B cell (primary cell): Measurements from ENCODE around the gene USP21. TPM values are rescaled to one million over a fixed set of nuclear protein-coding genes. Genes with fewer than 3 reads are reported as not detected.

Experiments
- ATAC-seq: fragments of 200-7000 bp; cut with Tn5 transposase; one replicate; pipeline ENCODE4 v1.10.0; 2021; ENCODE audit warnings: low read depth, mild to moderate bottlenecking, moderate number of reproducible peaks, moderate library complexity
- CTCF ChIA-PET: fragments of 350-600 bp; sonication (Branson Sonifier 250); formaldehyde crosslinking; loops from one replicate; lab custom pipeline; 2021; ENCODE audit warnings: antibody characterized with exemption, inconsistent platforms; lab: Charles Lee
- POLR2A ChIA-PET: fragments of 350-600 bp; sonication (Branson Sonifier 250); formaldehyde crosslinking; loops from one replicate; lab custom pipeline; 2021; ENCODE audit warnings: antibody characterized with exemption; lab: Charles Lee
- DNase-seq: peaks from one replicate; pipeline ENCODE4 v3.0.0; 2013
- H2AFZ ChIP-seq: 2 replicates; pipeline ENCODE4 v1.6.1; 2012; ENCODE audit warnings: mild to moderate bottlenecking, low read depth, low read length; ENCODE audit not compliant: insufficient read depth, poor library complexity, severe bottlenecking
- H3K27ac ChIP-seq, 2 donors: 1 replicate in 1 of 2; 2 replicates in 1 of 2; pipeline ENCODE4 v1.5.1; 2012 to 2013; ENCODE audit warnings: low read length in 2 of 2, mild to moderate bottlenecking in 2 of 2, moderate library complexity in 1 of 2
- H3K27me3 ChIP-seq, 4 experiments: fragments of 200-600 bp in 1 of 4; sonication (generic) in 1 of 4; replicated peaks in 1 of 4; 1 replicate in 2 of 4; 2 replicates in 2 of 4; pipeline versions ENCODE4 v1.6.1 to v1.7.0; 2013 to 2016; ENCODE audit warnings: low read length in 3 of 4, mild to moderate bottlenecking in 2 of 4, mixed read lengths in 1 of 4, moderate library complexity in 1 of 4; ENCODE audit not compliant: insufficient read depth in 4 of 4, control insufficient read depth in 3 of 4; ENCODE audit errors: control extremely low read depth in 1 of 4
- H3K36me3 ChIP-seq, 2 experiments: replicated peaks in 1 of 2; 1 replicate in 1 of 2; 2 replicates in 1 of 2; pipeline versions ENCODE4 v1.6.1 to v1.7.1; 2013; ENCODE audit warnings: low read length in 1 of 2; ENCODE audit not compliant: insufficient read depth in 2 of 2, control insufficient read depth in 1 of 2; ENCODE audit errors: control extremely low read depth in 1 of 2, extremely low read depth in 1 of 2
- H3K4me1 ChIP-seq, 2 donors: fragments of 200-600 bp in 1 of 2; sonication (generic) in 1 of 2; 1 replicate in 1 of 2; 2 replicates in 1 of 2; pipeline versions ENCODE4 v1.5.1 to v1.6.1; 2013 to 2017; ENCODE audit warnings: low read length in 2 of 2; ENCODE audit not compliant: control insufficient read depth in 2 of 2, insufficient read depth in 2 of 2
- H3K4me2 ChIP-seq: replicated peaks from 2 replicates; pipeline ENCODE3; 2012; ENCODE audit warnings: mild to moderate bottlenecking, low read depth, low read length; ENCODE audit not compliant: poor library complexity, severe bottlenecking
- H3K4me3 ChIP-seq, 5 experiments: fragments of 200-600 bp in 1 of 5; sonication (generic) in 1 of 5; 1 replicate in 3 of 5; 2 replicates in 2 of 5; pipeline versions ENCODE4 v1.5.1 to v1.7.0; 2011 to 2016; ENCODE audit warnings: low read length in 4 of 5, mild to moderate bottlenecking in 4 of 5, low read depth in 2 of 5, control low read depth in 1 of 5, moderate library complexity in 1 of 5; ENCODE audit not compliant: insufficient read depth in 1 of 5; ENCODE audit errors: control extremely low read depth in 1 of 5, extremely low read depth in 1 of 5
- H3K79me2 ChIP-seq: fragments of 200-600 bp; sonication (generic); one replicate; pipeline ENCODE4 v1.6.0; 2016; ENCODE audit warnings: low read length; ENCODE audit not compliant: control insufficient read depth, insufficient read depth
- H3K9ac ChIP-seq: fragments of 200-600 bp; sonication (generic); 2 replicates; pipeline ENCODE4 v1.6.1; 2017; ENCODE audit warnings: mild to moderate bottlenecking, low read length, moderate library complexity
- H3K9me3 ChIP-seq, 3 donors: one replicate each; pipeline versions ENCODE4 v1.6.1 to v1.7.1; 2013; ENCODE audit warnings: low read length in 2 of 3; ENCODE audit not compliant: control insufficient read depth in 2 of 3, insufficient read depth in 1 of 3; ENCODE audit errors: control extremely low read depth in 1 of 3
- H4K20me1 ChIP-seq: 2 replicates; pipeline ENCODE4 v1.6.0; 2012; ENCODE audit warnings: mild to moderate bottlenecking, low read length; ENCODE audit not compliant: insufficient read depth, control insufficient read depth, poor library complexity, severe bottlenecking
- H3K27ac Mint-ChIP-seq: one replicate; pipeline ENCODE4 v1.8.0; 2021; ENCODE audit warnings: mixed read lengths
- H3K27me3 Mint-ChIP-seq: one replicate; pipeline ENCODE4 v1.8.0; 2021; ENCODE audit warnings: mixed read lengths
- H3K4me1 Mint-ChIP-seq: one replicate; pipeline ENCODE4 v1.8.0; 2021; ENCODE audit warnings: mixed read lengths
- H3K4me3 Mint-ChIP-seq: one replicate; pipeline ENCODE4 v1.8.0; 2021; ENCODE audit warnings: mixed read lengths
- H3K9me3 Mint-ChIP-seq: one replicate; pipeline ENCODE4 v1.8.0; 2022; ENCODE audit warnings: mixed read lengths; ENCODE audit not compliant: insufficient read depth
- EZH2 ChIP-seq: IDR thresholded peaks from 2 replicates; pipeline ENCODE4 v1.6.1; 2012; ENCODE audit warnings: borderline replicate concordance, low read depth, mild to moderate bottlenecking, moderate library complexity, low read length; ENCODE audit not compliant: insufficient read depth, poor library complexity, severe bottlenecking
- WGBS: methylation state at CpG from one replicate; pipeline ENCODE4 v1.1.5; 2013; ENCODE audit warnings: missing lambda C conversion rate; ENCODE audit not compliant: insufficient coverage; 5-methylcytosine and 5-hydroxymethylcytosine counted together
- intact Hi-C: fragments of 100-400 bp; cut with micrococcal nuclease; formaldehyde crosslinking; loops from one replicate; pipeline ENCODE4 v1.10.0; 2022
- polyA plus RNA-seq: library from polyadenylated mRNA; depleted of rRNA; stranded (reverse); fragments of >200 nt; gene quantifications from 2 replicates; pipeline ENCODE4 v1.2.3, GENCODE V29; 2012
- total RNA-seq, 2 donors: library from RNA; stranded (reverse); fragments of 120-200 nt in 1 of 2; gene quantifications; 1 replicate in 1 of 2; 2 replicates in 1 of 2; pipeline versions ENCODE4 v1.2.3 to v1.2.4, GENCODE V29; 2013 to 2022
- TF ChIP-seq, protein P1 (sequence below): fragments of 200-600 bp; IDR thresholded peaks from one replicate; pipeline ENCODE4 v1.8.0; 2022; ENCODE audit warnings: antibody characterized with exemption, mild to moderate bottlenecking

The USP21 gene
- total and polyA plus RNA-seq, 2 donors (not counting 1 experiment from before 2014, with no cell fraction given), result 53.3 to 81.6 TPM

DNA sequence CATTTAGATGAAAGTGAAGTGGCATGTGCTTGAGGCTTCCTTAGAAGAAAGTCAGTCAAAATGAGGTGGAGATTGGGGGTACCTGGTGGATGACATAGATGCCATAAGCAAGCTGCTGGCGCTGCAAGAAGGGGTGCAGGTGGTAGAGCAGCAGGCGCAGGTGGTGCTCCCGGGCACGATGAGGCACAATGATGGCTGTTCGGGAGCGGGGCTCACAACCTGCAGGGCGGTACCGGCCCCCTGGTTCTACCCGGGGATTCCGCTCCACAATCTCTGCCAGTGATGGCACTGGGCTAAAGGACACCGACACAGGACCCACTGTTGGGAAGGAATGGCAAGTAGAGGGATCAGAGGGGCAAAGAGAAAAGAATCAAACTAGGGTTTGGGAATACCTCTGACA lies 15.6 kb downstream of the USP21 start:
- Mint-ChIP-seq H3K4me1 (peaks cover 46% of the 10 kb centered on the region), H3K27ac (no peak overlapping the region), H3K9me3 (no peaks in the 10 kb centered on the region), H3K4me3 (peak overlapping the region; percentile 99), H3K27me3 (no peaks in the 10 kb centered on the region)
- ATAC-seq (no peak), DNase-seq (no peak)
- Histone ChIP-seq H3K27ac (no peak overlapping the region), H3K9ac (no peak overlapping the region), H4K20me1 (peaks cover 14% of the 10 kb centered on the region), H3K4me3 (no peak overlapping the region), H3K4me1 (peaks cover 25 to 32% of the 10 kb centered on the region in 2 donors), H3K27me3 (no peaks in the 10 kb centered on the region), H3K4me2 (no peak overlapping the region), H3K79me2 (peaks cover 33% of the 10 kb centered on the region), H3K36me3 (peaks cover 3 to 58% of the 10 kb centered on the region in 2 experiments), H2AFZ (no peak overlapping the region), H3K9me3 (no peaks in the 10 kb centered on the region)
- TF ChIP-seq, protein P1, sequence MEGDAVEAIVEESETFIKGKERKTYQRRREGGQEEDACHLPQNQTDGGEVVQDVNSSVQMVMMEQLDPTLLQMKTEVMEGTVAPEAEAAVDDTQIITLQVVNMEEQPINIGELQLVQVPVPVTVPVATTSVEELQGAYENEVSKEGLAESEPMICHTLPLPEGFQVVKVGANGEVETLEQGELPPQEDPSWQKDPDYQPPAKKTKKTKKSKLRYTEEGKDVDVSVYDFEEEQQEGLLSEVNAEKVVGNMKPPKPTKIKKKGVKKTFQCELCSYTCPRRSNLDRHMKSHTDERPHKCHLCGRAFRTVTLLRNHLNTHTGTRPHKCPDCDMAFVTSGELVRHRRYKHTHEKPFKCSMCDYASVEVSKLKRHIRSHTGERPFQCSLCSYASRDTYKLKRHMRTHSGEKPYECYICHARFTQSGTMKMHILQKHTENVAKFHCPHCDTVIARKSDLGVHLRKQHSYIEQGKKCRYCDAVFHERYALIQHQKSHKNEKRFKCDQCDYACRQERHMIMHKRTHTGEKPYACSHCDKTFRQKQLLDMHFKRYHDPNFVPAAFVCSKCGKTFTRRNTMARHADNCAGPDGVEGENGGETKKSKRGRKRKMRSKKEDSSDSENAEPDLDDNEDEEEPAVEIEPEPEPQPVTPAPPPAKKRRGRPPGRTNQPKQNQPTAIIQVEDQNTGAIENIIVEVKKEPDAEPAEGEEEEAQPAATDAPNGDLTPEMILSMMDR, result no peak
- TF ChIP-seq EZH2, result no peak
- ChIA-PET CTCF (interaction anchor here (1.0 to 3.3 kb wide), 2 partner anchors 8 to 11 kb away, joined by 3 to 24 read pairs; partner anchors contain the start of gene PPOX), POLR2A (no interaction called here)
- intact Hi-C loops, result no loop called here
- 94% methylated on average over 10 of the region's 11 CpGs for WGBS

DNA sequence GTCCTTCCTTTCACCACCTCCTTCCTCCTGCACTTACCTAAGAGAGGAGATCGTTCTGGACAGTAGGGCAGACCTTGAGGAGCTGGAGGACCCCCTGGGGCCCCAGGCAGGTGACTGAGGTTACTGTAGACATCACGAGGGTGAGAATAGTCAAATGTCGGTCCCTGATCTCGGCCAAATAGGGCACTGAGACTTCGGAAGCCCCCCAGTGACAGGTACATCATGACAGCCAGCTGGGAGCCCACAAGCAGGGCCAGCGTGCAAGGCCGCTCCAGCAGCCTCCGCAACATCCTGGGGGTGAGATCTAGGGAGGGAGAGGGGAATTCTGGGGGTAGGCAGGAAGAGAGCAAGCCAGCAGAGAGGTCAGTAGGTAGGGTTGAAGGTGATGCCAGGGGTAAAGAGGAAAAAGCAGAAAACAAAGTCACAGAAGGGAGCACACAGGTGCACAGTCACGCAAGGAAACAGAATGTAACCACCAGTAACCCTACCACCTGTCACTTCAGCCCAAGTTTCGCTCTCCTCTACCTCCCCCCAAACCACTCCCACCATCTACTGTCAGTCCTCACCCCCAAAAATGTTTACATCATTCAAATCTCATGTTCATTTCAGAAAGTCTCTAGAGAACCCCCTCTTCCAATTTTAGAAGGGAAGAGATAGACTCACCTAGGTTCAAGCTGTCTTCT lies 16.6 kb downstream of the USP21 start:
- H3K4me1 Mint-ChIP-seq, result peaks cover 54% of the 10 kb centered on the region
- H3K9ac ChIP-seq, result peak overlapping the region; percentile 83
- H3K4me3 Mint-ChIP-seq, result peak overlapping the region; percentile 99
- TF ChIP-seq, protein P1, result no peak
- TF ChIP-seq EZH2, result no peak
- peak overlapping the region in 3 of 5 experiments; percentile 85 to 95 (median 90) for H3K4me3 ChIP-seq
- peak overlapping the region; percentile 100 for H3K27ac Mint-ChIP-seq
- H3K27me3 ChIP-seq, result no peaks in the 10 kb centered on the region
- H3K9me3 ChIP-seq, result no peaks in the 10 kb centered on the region
- WGBS, result 77% methylated on average over 9 of the region's 10 CpGs
- peaks cover 25 to 38% of the 10 kb centered on the region in 2 donors for H3K4me1 ChIP-seq
- intact Hi-C loops, result no loop called here
- no peak for DNase-seq
- H3K27ac ChIP-seq, result peak overlapping the region; percentile 76 to 81
- peaks cover 33% of the 10 kb centered on the region for H3K79me2 ChIP-seq
- H2AFZ ChIP-seq, result no peak overlapping the region
- H4K20me1 ChIP-seq, result peaks cover 14% of the 10 kb centered on the region
- no peaks in the 10 kb centered on the region for H3K27me3 Mint-ChIP-seq
- ChIA-PET CTCF (interaction anchor here (0.9 to 3.3 kb wide), 4 partner anchors 9 to 77 kb away, joined by 3 to 24 read pairs (median 4); partner anchors contain the start of genes KLHDC9 and PPOX), POLR2A (interaction anchor here (0.7 to 2.3 kb wide), 4 partner anchors 10 to 50 kb away, joined by 3 to 10 read pairs (median 4); partner anchors contain the start of genes NDUFS2, PPOX and TOMM40L)
- H3K36me3 ChIP-seq, result peaks cover 3 to 50% of the 10 kb centered on the region in 2 experiments
- ATAC-seq, result no peak
- no peaks in the 10 kb centered on the region for H3K9me3 Mint-ChIP-seq
- H3K4me2 ChIP-seq, result peak overlapping the region; percentile 82
